ENCODE results near the gene LAMA2. TPM values are rescaled to one million over a fixed set of nuclear protein-coding genes. Genes with fewer than 3 reads are reported as not detected.

The LAMA2 gene
- total RNA-seq, 2 experiments from 2014 or later = 0.02 TPM; not detected in 1

- H3K27me3 Mint-ChIP-seq = peaks cover 3% of the 10 kb centered on the region
- no peak overlapping the region for H3K4me3 Mint-ChIP-seq
- CTCF ChIA-PET = interaction anchor here (0.9 kb wide), 1 partner anchor 67 kb away, joined by 3 read pairs; no protein-coding TSS in a partner anchor
- DNase-seq = no peak
- no peaks in the 10 kb centered on the region for H3K4me1 Mint-ChIP-seq
- no peaks in the 10 kb centered on the region for H3K36me3 Mint-ChIP-seq
- ATAC-seq = no peak
- no peak overlapping the region for H3K27ac Mint-ChIP-seq
- no peaks in the 10 kb centered on the region for H3K9me3 Mint-ChIP-seq (ENCODE audit: low read depth)
These were observed 320.4 kb downstream of the LAMA2 start for GRCh38 chr6:129203190-129203900.

DNA sequence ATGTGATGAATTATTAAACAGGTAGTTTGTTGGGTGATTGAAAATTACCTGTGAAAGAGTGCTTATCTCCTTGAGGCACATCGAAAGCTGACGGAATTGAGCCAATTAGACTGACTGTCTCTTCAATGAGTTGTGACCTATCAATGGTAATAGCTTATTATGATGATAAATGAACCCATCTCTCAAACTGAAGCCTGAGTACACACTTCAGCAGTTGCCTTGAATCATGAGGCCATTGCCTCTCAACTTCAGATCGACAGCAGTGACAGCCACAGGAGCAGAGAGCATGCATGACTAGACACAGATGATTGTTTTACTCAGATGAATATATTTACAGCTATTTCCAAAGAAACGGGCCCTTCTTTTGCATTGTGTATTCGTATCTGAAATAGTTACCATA, 323.9 kb downstream of the LAMA2 start:
- no peaks in the 10 kb centered on the region for H3K4me1 Mint-ChIP-seq
- DNase-seq = no peak
- no peaks in the 10 kb centered on the region for H3K9me3 Mint-ChIP-seq (ENCODE audit: low read depth)
- H3K27me3 Mint-ChIP-seq = peaks cover 3% of the 10 kb centered on the region
- no peak overlapping the region for H3K4me3 Mint-ChIP-seq
- no peaks in the 10 kb centered on the region for H3K36me3 Mint-ChIP-seq
- CTCF ChIA-PET = no interaction called here
- no peak for ATAC-seq
- H3K27ac Mint-ChIP-seq = no peak overlapping the region

GRCh38 chr6:129207832-129208231, 324.9 kb downstream of the LAMA2 start:
- H3K4me3 Mint-ChIP-seq = no peak overlapping the region
- CTCF ChIA-PET = no interaction called here

GRCh38 chr6:129208415-129209034, 325.6 kb downstream of the LAMA2 start:
- Mint-ChIP-seq H3K27ac (no peak overlapping the region), H3K4me3 (no peak overlapping the region), H3K27me3 (peaks cover 3% of the 10 kb centered on the region), H3K36me3 (no peaks in the 10 kb centered on the region), H3K4me1 (no peaks in the 10 kb centered on the region), H3K9me3 (ENCODE audit: low read depth) (no peaks in the 10 kb centered on the region)
- DNase-seq (no peak), ATAC-seq (no peak)
- CTCF ChIA-PET = no interaction called here

More at GRCh38 chr6:129207832-129208231, 324.9 kb downstream of the LAMA2 start:
- Mint-ChIP-seq H3K27ac (no peak overlapping the region), H3K4me1 (no peaks in the 10 kb centered on the region), H3K9me3 (ENCODE audit: low read depth) (no peaks in the 10 kb centered on the region), H3K36me3 (no peaks in the 10 kb centered on the region), H3K27me3 (peaks cover 3% of the 10 kb centered on the region)
- ATAC-seq (no peak), DNase-seq (no peak)

GRCh38 chr6:129209355-129209754, 326.4 kb downstream of the LAMA2 start:
- peaks cover 3% of the 10 kb centered on the region for H3K27me3 Mint-ChIP-seq
- CTCF ChIA-PET = no interaction called here
- no peaks in the 10 kb centered on the region for H3K9me3 Mint-ChIP-seq (ENCODE audit: low read depth)
- H3K4me3 Mint-ChIP-seq = no peak overlapping the region
- DNase-seq (no peak), ATAC-seq (no peak)
- H3K4me1 Mint-ChIP-seq = no peaks in the 10 kb centered on the region
- H3K36me3 Mint-ChIP-seq = no peaks in the 10 kb centered on the region
- no peak overlapping the region for H3K27ac Mint-ChIP-seq

- DNase-seq (no peak), ATAC-seq (no peak)
- no peak overlapping the region for H3K27ac Mint-ChIP-seq
- no peaks in the 10 kb centered on the region for H3K4me1 Mint-ChIP-seq
- H3K36me3 Mint-ChIP-seq = no peaks in the 10 kb centered on the region
- CTCF ChIA-PET = no interaction called here
- H3K9me3 Mint-ChIP-seq (ENCODE audit: low read depth) = no peaks in the 10 kb centered on the region
- H3K4me3 Mint-ChIP-seq = no peak overlapping the region
- no peaks in the 10 kb centered on the region for H3K27me3 Mint-ChIP-seq
These were observed 327.7 kb downstream of the LAMA2 start for GRCh38 chr6:129210684-129211083.

DNA sequence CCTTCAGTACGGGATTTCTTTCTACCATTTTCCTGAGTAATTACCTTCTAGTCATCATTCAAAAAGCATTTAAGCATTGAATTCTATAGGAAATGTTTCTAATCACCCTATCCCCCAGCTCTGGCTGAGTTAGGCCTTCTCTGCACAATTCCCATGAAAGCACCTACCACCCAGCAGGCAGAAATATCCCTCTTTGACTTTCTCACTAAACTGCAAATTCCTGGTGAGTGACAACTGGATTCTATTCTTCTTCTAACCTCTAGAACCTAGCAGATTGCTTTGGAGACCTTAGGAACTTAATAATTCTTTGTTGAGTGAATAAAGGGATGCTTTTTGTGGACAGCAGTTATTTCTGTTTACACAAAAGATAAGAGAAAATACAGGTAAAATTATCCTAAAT, 328.7 kb downstream of the LAMA2 start:
- no peak overlapping the region for H3K4me3 Mint-ChIP-seq
- H3K27ac Mint-ChIP-seq = no peak overlapping the region
- H3K27me3 Mint-ChIP-seq = no peaks in the 10 kb centered on the region
- ATAC-seq = no peak
- H3K36me3 Mint-ChIP-seq = no peaks in the 10 kb centered on the region
- no peaks in the 10 kb centered on the region for H3K4me1 Mint-ChIP-seq
- no peaks in the 10 kb centered on the region for H3K9me3 Mint-ChIP-seq (ENCODE audit: low read depth)
- DNase-seq = no peak
- CTCF ChIA-PET = no interaction called here

GRCh38 chr6:129212081-129212480, 329.1 kb downstream of the LAMA2 start:
- ATAC-seq (no peak), DNase-seq (no peak)
- Mint-ChIP-seq H3K36me3 (no peaks in the 10 kb centered on the region), H3K9me3 (ENCODE audit: low read depth) (no peaks in the 10 kb centered on the region), H3K27ac (no peak overlapping the region), H3K4me1 (no peaks in the 10 kb centered on the region), H3K4me3 (no peak overlapping the region), H3K27me3 (no peaks in the 10 kb centered on the region)
- CTCF ChIA-PET = no interaction called here

GRCh38 chr6:129215246-129215645, 332.3 kb downstream of the LAMA2 start:
- Mint-ChIP-seq H3K27me3 (no peaks in the 10 kb centered on the region), H3K27ac (no peak overlapping the region), H3K36me3 (no peaks in the 10 kb centered on the region), H3K4me3 (no peak overlapping the region), H3K9me3 (ENCODE audit: low read depth) (no peaks in the 10 kb centered on the region), H3K4me1 (no peaks in the 10 kb centered on the region)
- CTCF ChIA-PET = no interaction called here
- no peak for ATAC-seq
- DNase-seq = no peak

- no peak overlapping the region for H3K4me3 Mint-ChIP-seq
- DNase-seq (no peak), ATAC-seq (no peak)
- H3K36me3 Mint-ChIP-seq = no peaks in the 10 kb centered on the region
- H3K27ac Mint-ChIP-seq = no peak overlapping the region
- H3K27me3 Mint-ChIP-seq = no peaks in the 10 kb centered on the region
- no peaks in the 10 kb centered on the region for H3K4me1 Mint-ChIP-seq
- CTCF ChIA-PET = no interaction called here
- no peaks in the 10 kb centered on the region for H3K9me3 Mint-ChIP-seq (ENCODE audit: low read depth)
These were observed 333.1 kb downstream of the LAMA2 start for GRCh38 chr6:129215916-129216520.

DNA sequence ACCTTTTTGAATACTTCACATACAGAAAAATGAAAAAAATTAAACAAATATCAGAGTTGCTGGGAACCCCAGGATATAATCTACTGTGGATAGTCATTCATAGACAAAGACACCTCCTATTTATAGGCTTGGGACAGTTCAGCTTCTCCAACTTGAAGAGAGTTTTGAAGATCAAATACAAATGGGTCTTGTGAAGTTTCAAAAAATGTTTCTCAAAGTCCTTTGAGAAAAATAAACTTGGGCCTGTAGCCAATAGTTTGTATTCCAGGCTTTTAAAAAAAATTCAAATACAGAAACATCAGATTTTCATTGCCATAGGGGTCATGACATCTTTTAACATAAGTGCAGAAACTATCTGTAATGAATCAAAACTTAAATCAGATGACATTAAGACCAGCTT, 334.8 kb downstream of the LAMA2 start:
- Mint-ChIP-seq H3K36me3 (no peaks in the 10 kb centered on the region), H3K4me3 (no peak overlapping the region), H3K27ac (no peak overlapping the region), H3K9me3 (ENCODE audit: low read depth) (no peaks in the 10 kb centered on the region), H3K4me1 (no peaks in the 10 kb centered on the region), H3K27me3 (no peaks in the 10 kb centered on the region)
- no peak for DNase-seq
- CTCF ChIA-PET = no interaction called here
- no peak for ATAC-seq

- Mint-ChIP-seq H3K4me1 (no peaks in the 10 kb centered on the region), H3K27ac (no peak overlapping the region), H3K36me3 (no peaks in the 10 kb centered on the region), H3K4me3 (no peak overlapping the region), H3K9me3 (ENCODE audit: low read depth) (no peaks in the 10 kb centered on the region), H3K27me3 (peaks cover 2% of the 10 kb centered on the region)
- CTCF ChIA-PET = no interaction called here
- no peak for ATAC-seq
- no peak for DNase-seq
These were observed 350.7 kb downstream of the LAMA2 start for GRCh38 chr6:129233458-129234134.

GRCh38 chr6:129235167-129236000, 352.4 kb downstream of the LAMA2 start:
- H3K36me3 Mint-ChIP-seq = no peaks in the 10 kb centered on the region
- no peaks in the 10 kb centered on the region for H3K9me3 Mint-ChIP-seq (ENCODE audit: low read depth)
- ATAC-seq (no peak), DNase-seq (no peak)
- H3K27me3 Mint-ChIP-seq = peaks cover 8% of the 10 kb centered on the region
- no peak overlapping the region for H3K4me3 Mint-ChIP-seq
- no peak overlapping the region for H3K27ac Mint-ChIP-seq
- no peaks in the 10 kb centered on the region for H3K4me1 Mint-ChIP-seq
- CTCF ChIA-PET = no interaction called here
